HEK293 (cell line): ENCODE results near the gene AZGP1.

ENCODE experiments used
- ATF2 ChIP-seq: fragments of 450-650 bp; formaldehyde crosslinking; IDR thresholded peaks from 2 replicates; pipeline ENCODE4 v1.5.1; 2016; ENCODE audit warnings: missing biosample characterization, missing genetic modification characterization, low read depth
- CTCF ChIP-seq: fragments of 450-650 bp; formaldehyde crosslinking; IDR thresholded peaks from 2 replicates; pipeline ENCODE4 v1.5.1; 2016; ENCODE audit warnings: missing biosample characterization, missing genetic modification characterization
- HOXA7 ChIP-seq: sonication (generic); formaldehyde crosslinking; IDR thresholded peaks from 2 replicates; pipeline ENCODE4 v1.8.1; 2022; ENCODE audit warnings: missing genetic modification reagents, borderline replicate concordance
- TCF7L2 ChIP-seq: IDR thresholded peaks from 2 replicates; pipeline ENCODE4 v1.6.1; 2011; ENCODE audit warnings: low read depth, mild to moderate bottlenecking, inconsistent platforms, low read length, moderate library complexity, borderline replicate concordance
- ZNF121 ChIP-seq: fragments of 450-650 bp; formaldehyde crosslinking; IDR thresholded peaks from 2 replicates; pipeline ENCODE4 v1.5.1; 2016; ENCODE audit warnings: missing biosample characterization, missing genetic modification characterization
- ZNF133 ChIP-seq: fragments of 450-650 bp; formaldehyde crosslinking; IDR thresholded peaks from 2 replicates; pipeline ENCODE4 v1.5.1; 2016; ENCODE audit warnings: missing biosample characterization, missing genetic modification characterization
- ZNF362 ChIP-seq: fragments of 450-650 bp; formaldehyde crosslinking; IDR thresholded peaks from 2 replicates; pipeline ENCODE4 v1.5.1; 2016; ENCODE audit warnings: missing biosample characterization, missing genetic modification characterization
- ZNF558 ChIP-seq: fragments of 450-650 bp; formaldehyde crosslinking; IDR thresholded peaks from 2 replicates; pipeline ENCODE4 v1.5.1; 2016; ENCODE audit warnings: missing biosample characterization, missing genetic modification characterization
- ZNF561 ChIP-seq: fragments of 450-650 bp; IDR thresholded peaks from 2 replicates; pipeline ENCODE4 v1.5.1; 2018; ENCODE audit warnings: missing biosample characterization, missing genetic modification characterization, borderline replicate concordance
- ZNF785 ChIP-seq: fragments of 450-650 bp; formaldehyde crosslinking; IDR thresholded peaks from 2 replicates; pipeline ENCODE4 v1.5.1; 2016; ENCODE audit warnings: missing biosample characterization, missing genetic modification characterization
- ZNF843 ChIP-seq: fragments of 450-650 bp; formaldehyde crosslinking; IDR thresholded peaks from 2 replicates; pipeline ENCODE4 v1.5.1; 2016; ENCODE audit warnings: missing biosample characterization, missing genetic modification characterization
- ZXDB ChIP-seq: fragments of 450-650 bp; formaldehyde crosslinking; IDR thresholded peaks from 2 replicates; pipeline ENCODE4 v1.5.1; 2016; ENCODE audit warnings: missing biosample characterization, missing genetic modification characterization

GRCh38 chr7:100016215-100016901, 40.5 kb upstream of the AZGP1 start:
- TF ChIP-seq CTCF (tag by site-specific recombination) = no peak
- TF ChIP-seq ZXDB (tag by site-specific recombination) = no peak
- no peak for TF ChIP-seq ATF2 (tag by site-specific recombination)
- TF ChIP-seq ZNF558 (tag by site-specific recombination) = no peak
- no peak for TF ChIP-seq ZNF843 (tag by site-specific recombination)
- TF ChIP-seq ZNF362 (tag by site-specific recombination) = no peak
- TF ChIP-seq ZNF133 (tag by site-specific recombination) = no peak
- no peak for TF ChIP-seq TCF7L2
- TF ChIP-seq ZNF561 = no peak
- no peak for TF ChIP-seq ZNF785
- no peak for TF ChIP-seq HOXA7 (CRISPR knock-in tag)
- no peak for TF ChIP-seq ZNF121
